Neural cell (in vitro differentiated cells): ENCODE results near the gene APRT.

Experiments used
- EP300 ChIP-seq: fragments of 450-650 bp; conservative IDR thresholded peaks from 2 replicates; pipeline ENCODE4 v1.6.1; 2014; ENCODE audit warnings: antibody characterized with exemption, mild to moderate bottlenecking, moderate library complexity; ENCODE audit not compliant: poor library complexity, severe bottlenecking
- MXI1 ChIP-seq: fragments of 450-650 bp; conservative IDR thresholded peaks from 2 replicates; pipeline ENCODE4 v1.6.1; 2014; ENCODE audit warnings: antibody characterized with exemption, mild to moderate bottlenecking; ENCODE audit not compliant: poor library complexity, severe bottlenecking
- POLR2AphosphoS5 ChIP-seq: IDR thresholded peaks from 2 replicates; pipeline ENCODE4 v1.6.1; 2012
- RAD21 ChIP-seq: fragments of 450-650 bp; conservative IDR thresholded peaks from 2 replicates; pipeline ENCODE4 v1.6.1; 2014; ENCODE audit warnings: antibody characterized with exemption, mild to moderate bottlenecking, moderate library complexity
- SMC3 ChIP-seq: fragments of 450-650 bp; conservative IDR thresholded peaks from 2 replicates; pipeline ENCODE4 v1.6.1; 2014; ENCODE audit warnings: antibody characterized with exemption, mild to moderate bottlenecking, moderate library complexity; ENCODE audit not compliant: poor library complexity
- TAF1 ChIP-seq: IDR thresholded peaks from 2 replicates; pipeline ENCODE4 v1.6.1; 2012; ENCODE audit warnings: low read depth
- TF ChIP-seq, protein P1 (sequence below): fragments of 450-650 bp; IDR thresholded peaks from 2 replicates; pipeline ENCODE4 v1.5.1; 2014; ENCODE audit warnings: antibody characterized with exemption, mild to moderate bottlenecking, moderate library complexity; ENCODE audit not compliant: poor library complexity, severe bottlenecking

- TF ChIP-seq, protein P1, sequence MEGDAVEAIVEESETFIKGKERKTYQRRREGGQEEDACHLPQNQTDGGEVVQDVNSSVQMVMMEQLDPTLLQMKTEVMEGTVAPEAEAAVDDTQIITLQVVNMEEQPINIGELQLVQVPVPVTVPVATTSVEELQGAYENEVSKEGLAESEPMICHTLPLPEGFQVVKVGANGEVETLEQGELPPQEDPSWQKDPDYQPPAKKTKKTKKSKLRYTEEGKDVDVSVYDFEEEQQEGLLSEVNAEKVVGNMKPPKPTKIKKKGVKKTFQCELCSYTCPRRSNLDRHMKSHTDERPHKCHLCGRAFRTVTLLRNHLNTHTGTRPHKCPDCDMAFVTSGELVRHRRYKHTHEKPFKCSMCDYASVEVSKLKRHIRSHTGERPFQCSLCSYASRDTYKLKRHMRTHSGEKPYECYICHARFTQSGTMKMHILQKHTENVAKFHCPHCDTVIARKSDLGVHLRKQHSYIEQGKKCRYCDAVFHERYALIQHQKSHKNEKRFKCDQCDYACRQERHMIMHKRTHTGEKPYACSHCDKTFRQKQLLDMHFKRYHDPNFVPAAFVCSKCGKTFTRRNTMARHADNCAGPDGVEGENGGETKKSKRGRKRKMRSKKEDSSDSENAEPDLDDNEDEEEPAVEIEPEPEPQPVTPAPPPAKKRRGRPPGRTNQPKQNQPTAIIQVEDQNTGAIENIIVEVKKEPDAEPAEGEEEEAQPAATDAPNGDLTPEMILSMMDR, result no peak
- TF ChIP-seq RAD21 (no peak), EP300 (no peak), MXI1 (no peak), POLR2AphosphoS5 (no peak), TAF1 (no peak), SMC3 (no peak)
These were observed 6.3 kb upstream of the APRT start for GRCh38 chr16:88817785-88818574.
